ENCODE data around the gene MACROH2A1. TPM values are rescaled to one million over a fixed set of nuclear protein-coding genes. Genes with fewer than 3 reads are reported as not detected.

MACROH2A1 gene
- total RNA-seq, 1 experiment from 2014 or later: 349 TPM

DNA sequence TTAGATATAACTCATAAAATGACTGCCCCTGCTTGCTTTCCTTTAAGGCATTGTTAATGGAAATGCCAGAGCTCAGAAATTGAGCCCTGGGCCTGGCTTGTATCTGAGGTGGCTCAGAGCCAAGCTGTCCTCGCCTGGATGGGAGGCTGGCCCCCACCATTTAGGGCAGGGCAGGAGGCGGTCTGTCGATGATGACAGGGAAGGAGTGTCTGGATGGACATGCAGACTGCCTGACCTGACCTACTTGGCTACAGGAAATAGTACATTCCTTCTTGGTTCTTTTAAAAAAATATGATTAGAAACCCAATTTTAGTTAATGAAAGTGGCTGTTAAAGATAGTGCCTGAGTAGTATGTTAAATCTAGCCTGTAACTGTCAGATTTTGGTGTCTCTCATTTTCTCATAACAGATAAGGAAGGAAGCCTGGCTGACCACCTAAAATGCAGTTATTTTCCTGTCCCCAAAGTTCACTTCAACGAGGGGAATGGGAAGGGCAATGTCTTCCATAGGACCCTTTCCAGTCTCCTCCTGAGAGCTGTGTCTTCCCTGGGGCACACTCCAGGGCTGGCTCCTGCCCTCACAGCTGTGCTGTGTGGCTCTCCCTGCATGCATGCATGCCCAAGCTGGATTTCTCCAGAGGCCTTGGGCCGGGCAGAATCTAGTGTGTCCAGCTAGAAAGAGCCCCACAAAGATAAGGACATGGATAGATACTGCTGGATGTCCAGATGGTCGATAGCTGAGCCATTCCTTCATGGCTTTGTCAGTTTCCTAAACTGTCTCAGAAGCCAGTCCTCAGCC lies 42.3 kb downstream of the MACROH2A1 start:
- peak; percentile 50 for DNase-seq (ENCODE audit: low read depth)

DNA sequence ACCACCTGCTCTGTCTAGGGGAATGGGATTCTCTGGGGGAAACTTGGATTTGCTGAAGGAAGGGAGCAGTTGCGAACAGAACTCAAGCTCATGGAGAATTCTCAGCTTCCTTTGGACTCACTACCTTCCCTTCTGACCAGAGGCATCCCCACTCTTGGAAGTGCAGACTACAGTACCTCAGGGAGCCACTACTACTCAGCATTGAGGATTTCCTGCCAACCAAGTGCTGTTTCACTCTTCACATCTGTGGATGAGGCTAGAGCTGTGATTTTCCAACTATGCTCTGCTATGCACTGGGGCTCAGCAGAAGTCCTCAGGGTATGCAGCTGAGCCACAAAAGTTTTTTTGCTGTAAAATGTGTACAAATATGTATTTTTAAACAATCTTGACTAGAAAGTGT lies 43.9 kb downstream of the MACROH2A1 start:
- no peak for DNase-seq (ENCODE audit: low read depth)

DNA sequence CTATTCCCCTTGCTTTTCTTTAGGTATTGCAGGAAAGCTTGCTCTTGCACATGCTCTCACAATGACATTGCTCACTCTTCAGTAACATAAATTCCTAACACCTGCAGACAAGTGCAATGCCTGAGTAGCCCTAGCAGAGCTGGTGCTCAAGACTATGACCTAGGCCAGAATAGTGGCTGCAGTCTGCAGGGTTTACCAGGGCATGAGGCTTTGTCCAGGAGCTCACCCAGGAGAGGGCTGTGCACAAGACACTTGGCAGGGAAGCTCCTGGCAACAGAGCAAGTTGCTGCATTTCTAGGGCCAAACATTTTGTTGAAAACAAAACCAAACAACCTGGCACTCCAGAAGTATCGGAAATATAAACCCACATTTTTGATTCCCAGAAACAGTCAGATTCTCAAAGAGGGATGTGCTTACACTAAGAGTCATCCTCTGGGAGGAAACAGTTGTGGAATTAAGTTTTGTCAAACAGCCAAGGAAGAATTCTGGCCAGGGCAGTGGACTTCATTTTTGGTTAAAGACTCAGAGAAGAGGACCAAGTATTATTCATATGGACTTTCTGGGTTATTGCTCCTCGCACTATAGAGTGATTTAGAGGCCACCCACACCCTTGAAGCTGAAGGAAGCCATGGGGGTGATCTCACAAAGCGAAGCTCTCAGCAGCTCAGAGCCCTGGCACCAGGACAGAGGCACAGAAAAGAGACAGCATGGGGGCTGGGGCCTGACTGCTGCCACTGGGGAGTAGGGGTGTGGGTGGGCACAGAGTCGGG lies 44.9 kb downstream of the MACROH2A1 start:
- DNase-seq (ENCODE audit: low read depth): peak; percentile 81

DNA sequence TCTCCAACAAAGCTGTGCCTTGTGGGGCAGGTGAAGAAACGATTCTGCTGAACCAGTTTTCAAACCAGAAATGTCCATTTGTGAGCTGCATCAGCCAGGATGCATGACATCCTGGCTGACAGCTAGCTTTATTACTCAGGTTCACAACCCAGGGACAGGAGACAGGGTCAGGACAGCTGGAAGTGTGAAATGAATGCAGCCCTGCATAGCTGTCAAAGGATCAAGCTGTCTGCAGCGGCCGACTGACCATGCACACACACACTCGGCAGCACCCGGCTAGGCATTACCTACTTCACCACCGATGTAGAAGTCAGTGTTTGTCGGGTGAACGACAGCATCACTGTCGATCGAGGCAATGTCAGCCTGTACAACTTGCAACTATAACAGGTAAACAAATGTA lies 48.5 kb downstream of the MACROH2A1 start:
- DNase-seq (ENCODE audit: low read depth): no peak

DNA sequence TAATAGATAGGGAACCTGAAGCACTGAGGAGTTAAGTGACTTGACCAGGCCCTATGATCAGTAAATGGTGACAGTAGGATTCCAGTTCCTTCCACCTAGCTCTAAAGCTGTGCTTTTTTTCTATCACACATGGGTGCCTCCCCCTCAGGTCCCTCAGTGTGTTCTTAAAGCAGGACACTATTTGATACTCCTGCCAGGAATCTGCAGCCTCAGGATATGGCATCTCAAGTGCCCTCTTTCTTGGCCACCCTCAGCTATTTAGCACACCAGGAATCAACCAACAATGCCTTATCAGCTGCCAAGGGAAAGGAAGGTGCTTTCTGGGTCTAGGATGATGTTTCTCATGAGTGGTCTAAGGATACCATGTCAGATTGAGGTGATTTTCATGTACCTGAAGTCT lies 49.1 kb downstream of the MACROH2A1 start:
- no peak for DNase-seq (ENCODE audit: low read depth)

DNA sequence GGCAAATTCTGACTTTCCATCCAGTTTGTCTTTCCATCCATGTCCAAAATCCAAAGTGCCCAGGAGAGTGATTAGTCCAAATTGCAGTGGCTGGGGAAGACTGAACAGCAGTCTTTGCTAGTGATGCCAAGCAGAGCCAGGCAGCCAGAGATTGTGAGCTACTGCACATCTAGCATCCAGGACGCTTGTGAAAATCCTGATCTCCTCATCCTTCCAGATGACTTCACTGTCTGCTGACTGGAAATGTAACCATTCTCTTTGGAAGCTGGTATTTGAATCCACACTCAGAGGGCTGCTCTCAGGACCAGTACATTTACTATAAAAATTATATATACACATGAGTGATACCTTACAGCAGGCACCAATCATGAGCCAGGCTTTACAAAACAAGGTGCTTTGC lies 49.6 kb downstream of the MACROH2A1 start:
- no peak for DNase-seq (ENCODE audit: low read depth)

DNA sequence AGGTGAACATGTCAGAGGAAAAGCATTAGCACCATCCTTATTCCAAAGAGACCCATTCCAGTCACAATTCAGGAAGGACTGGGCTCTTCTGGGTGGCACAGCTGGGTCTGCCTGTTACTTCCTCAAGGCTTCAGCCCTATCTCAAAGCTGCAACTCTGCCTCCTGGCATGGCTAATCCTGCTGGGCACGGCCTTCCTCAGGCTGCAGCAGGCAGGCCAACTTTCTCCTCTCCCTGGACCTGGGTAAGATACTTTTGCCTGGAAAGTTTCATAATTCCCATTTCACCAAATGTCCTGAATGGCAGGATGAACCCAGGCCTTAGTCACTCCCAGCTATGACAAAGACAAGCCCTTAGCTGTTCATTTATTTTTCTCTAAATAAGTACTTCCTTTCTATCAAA lies 50.1 kb downstream of the MACROH2A1 start:
- no peak for DNase-seq (ENCODE audit: low read depth)

DNA sequence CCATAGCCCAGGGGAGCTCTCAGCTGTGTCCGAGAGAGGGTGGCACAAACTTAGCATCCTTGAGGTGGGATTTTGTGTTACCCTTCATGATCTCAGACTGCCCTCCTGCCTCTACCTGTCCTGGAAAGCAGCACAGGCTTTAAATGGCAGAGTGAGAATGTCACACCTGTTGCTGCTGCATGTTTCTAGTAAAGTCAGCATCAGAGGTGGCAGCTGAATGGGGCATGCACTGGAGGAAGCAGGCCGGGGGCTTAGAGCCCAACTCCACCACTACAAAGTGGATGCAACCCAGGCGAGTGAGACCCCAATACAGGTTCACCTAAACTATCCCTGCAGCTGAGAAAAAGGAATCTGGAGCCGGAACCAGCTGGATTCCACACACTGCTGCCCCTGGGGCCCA lies 51.6 kb downstream of the MACROH2A1 start:
- DNase-seq (ENCODE audit: low read depth): no peak

DNA sequence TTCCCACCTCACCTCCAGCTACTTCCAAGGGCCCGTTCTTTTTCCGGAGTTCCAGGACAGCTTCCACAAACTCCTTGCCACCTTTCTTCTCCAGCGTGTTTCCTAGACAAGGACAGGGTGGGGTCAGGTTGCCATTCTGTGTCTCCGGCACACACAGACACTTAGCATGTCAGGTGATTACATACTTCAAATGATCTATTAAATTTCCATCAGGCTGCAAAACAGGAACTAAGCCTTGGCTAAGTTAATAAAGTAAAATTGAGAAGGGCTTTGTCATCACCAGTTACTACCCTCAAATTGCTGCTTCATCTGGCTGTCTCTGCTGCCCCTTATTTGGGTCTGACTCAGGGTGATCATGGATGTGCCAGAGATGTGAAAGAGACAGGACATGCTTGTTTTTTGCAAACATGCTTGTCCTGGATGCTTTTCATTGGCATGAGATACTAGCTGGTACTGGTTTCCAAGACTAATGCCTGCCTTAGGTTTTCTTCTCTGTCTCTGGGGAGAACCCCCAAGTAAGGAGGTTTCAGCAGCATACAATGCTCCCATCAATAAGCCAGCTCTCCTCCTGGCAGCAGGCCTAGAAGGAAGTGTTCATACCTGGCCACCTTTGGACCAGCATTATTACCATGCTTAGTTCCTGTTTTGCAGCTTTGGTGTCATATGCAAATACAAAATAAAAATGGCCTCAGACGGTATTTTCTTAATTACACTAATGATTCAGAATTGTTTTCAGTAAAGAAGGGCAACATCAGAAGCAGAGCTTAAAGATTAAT lies 52.9 kb downstream of the MACROH2A1 start:
- no peak for DNase-seq (ENCODE audit: low read depth)

DNA sequence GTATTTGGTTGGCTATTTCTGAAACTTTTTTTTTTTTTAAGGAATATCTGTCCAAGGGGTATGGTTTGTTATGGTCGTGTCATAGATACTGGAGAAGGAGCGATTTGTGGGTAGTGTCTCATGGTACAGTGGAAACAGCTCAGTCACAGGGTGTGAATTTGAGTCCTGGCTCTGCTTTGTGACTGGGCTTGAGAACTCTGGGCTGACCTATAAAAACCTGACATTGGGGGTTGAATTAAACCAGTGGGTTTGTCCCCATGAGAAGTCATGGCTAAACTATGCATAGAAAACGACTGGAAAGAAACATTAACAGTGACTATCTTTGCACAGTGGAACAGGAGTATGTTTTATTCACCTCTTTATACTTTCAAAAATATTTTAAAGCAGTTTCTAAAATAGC lies 54.7 kb downstream of the MACROH2A1 start:
- peak; percentile 54 for DNase-seq (ENCODE audit: low read depth)

DNA sequence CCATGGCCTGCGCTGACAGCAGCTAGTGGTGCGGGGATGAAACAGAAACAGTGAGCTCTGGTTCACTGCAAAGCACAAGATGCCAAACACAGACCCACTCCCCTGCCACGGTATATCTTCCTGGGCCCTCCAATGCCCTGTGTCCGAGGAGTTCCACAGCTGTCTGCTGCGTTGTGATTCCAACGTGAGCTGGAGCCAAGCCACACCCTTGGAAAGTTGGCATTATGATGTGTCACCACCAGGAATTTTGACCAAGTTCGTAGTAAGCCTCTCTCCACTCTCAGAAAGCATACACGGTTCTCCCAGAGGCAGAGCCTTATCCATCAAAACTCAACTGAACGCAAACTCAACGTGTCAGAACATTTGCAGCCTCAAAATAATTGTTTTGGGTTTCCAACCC lies 55.6 kb downstream of the MACROH2A1 start:
- peak; percentile 35 for DNase-seq (ENCODE audit: low read depth)

DNA sequence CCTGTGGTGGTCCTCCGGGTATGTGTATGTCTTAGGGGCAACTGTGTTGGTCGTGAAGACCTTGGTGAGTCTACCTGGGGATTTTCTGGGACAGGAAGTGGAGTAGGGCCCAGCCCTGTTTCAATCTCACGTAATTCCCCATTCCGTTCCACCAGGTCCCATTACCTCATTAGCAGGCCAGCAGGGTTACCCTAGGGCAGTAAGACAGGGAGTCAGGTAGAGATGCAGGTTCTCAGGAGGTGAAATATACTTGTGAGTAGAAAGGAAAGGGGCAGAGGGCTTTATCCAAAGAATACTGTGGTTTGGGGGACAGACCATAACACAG lies 56.5 kb downstream of the MACROH2A1 start:
- no peak for DNase-seq (ENCODE audit: low read depth)

DNA sequence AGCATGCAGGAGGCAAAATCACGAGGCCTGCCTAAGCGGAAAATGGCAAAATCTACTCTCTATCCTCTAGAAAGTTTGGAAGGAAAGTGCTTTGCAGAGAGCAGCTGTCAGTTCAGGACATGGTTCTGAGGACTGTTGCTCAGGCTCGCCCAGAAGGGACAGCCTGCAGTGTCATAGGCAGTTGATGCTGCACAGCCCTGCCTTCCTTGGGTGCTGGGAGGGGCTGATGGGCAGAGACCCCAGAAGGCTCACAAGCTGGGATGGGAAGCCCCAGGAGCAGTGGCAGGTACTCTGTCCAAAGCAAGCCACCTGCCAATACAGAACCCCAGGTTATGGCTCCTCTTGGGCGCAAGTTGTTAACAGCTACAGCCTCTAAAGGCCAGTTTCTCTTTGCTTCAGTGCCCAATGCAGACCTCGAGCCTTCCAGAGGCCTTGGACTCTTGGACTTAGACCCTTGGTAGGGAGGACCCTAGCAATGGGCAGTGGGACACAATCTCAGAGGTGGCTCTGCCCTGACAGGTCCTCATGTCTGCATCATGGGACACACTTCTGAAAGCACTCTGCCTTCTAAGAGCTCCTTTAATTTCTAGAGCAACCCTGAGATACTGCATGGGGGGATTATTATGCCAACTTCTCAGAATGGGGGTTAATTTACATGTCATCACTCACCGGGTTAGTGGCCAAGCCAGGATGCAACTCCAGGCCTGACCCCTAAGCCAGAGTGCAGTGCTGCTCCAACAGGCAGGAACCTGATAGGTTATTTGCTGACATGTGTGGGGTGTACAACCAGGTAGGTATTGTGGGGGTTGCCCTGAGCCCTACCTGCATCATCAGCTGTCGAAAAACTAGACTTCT lies 57.1 kb downstream of the MACROH2A1 start:
- no peak for DNase-seq (ENCODE audit: low read depth)

DNA sequence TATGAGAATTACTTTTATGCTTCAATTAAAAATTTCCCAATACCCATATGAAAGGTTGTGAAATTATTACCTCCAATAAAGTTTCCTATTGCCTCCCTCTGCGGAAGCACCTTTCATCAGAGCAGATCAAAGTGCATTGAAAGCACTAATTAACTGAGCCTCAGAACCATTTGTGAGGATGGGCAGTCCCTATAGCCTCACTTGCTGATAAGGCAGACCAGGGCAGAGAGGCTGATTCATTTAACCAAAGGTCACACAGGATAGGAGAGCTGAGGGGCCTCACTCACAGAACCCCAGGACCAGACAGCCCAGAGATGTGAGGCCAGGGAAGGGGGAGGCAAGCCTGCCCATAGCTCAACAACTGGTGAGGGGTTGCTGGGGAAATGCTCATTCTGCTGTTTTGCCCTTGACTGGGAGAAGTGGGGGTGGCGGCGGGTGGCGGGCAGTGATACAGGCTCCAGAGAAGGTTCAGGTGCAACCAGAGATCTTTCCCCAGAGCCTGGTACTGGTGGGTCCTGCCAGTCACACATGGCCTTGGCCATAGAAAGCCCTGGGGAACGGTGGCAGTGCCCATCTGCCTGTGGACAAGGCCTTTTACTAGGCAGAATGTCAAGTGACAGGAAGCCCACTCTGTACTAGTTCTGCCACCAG lies 57.9 kb downstream of the MACROH2A1 start:
- DNase-seq (ENCODE audit: low read depth): no peak

DNA sequence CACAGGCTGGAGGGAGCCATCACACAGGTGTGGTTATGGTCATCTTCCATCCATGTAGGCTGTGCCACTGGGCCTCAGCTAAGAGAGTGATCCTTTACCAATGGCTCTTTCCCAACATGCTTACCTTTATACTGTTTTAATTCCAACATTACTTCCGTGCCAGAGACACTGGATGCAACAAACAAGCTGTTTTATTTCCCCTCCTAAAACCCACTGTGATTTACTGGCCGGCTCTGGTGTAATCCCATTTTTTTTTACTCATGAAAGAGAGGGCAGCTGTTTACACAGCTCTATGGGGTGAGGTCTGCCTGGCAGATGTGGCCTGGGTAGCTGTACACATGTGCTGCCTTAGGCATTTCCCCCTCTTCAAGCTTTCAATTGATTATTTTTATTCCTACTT lies 58.5 kb downstream of the MACROH2A1 start:
- DNase-seq (ENCODE audit: low read depth): no peak

DNA sequence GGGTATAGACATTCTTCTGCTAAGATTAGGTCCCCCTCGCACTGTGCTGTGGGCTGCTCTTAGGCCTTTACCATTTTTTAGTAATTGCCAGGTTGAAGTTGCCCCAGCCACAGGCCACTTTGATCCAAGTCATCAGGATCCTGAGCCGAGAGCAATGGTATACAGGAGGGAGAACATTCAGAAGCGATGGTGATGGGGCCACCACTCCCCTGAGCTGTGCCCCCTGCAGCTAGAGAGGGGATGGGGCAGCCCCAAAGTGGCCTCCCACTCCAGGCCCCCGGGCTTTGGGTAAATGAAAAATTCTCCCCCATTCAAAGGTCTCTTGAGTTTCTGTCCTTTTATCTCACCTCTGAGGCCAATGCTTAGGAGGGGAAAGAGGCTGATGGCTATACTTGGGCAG lies 59.4 kb downstream of the MACROH2A1 start:
- no peak for DNase-seq (ENCODE audit: low read depth)

DNA sequence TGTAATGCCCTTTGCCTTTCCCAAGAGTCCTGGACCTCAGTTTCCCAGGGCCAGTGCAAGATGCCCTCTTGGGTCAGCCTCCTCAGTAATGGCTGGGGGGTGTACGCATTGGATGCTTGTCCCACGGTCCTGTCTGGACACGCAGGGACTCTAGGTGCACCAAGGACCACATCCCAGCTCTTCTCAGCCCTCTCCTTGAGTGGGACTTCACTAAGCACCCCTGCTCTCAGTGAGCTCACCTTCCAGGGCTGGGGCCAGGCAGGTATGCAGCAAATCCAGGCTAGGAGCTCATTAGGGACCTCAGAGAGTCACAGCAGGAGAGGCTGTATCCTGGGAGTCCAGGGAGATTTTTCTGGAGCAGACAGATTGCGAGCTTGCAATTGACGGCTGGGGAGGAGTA lies 59.8 kb downstream of the MACROH2A1 start:
- DNase-seq (ENCODE audit: low read depth): no peak

DNA sequence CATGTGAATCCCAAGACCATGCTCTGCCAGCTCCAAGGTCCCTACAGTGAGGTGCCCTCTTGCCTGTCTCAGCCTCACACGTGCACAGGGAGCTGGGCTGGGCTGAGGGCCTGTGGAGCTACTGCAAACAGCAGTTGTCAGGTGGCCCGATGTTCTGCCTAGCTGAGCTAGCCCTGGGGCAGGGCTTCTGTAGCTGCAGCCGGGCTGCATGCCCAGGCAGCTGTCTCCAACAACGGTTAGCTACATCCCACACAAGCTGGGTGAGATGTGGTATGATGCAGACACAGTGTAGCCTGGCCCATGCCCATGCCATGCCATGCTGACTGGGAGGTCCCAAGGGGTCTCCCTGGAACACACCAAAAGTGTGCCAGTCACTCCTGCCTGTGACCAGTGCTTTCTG lies 62.0 kb downstream of the MACROH2A1 start:
- DNase-seq (ENCODE audit: low read depth): no peak

DNA sequence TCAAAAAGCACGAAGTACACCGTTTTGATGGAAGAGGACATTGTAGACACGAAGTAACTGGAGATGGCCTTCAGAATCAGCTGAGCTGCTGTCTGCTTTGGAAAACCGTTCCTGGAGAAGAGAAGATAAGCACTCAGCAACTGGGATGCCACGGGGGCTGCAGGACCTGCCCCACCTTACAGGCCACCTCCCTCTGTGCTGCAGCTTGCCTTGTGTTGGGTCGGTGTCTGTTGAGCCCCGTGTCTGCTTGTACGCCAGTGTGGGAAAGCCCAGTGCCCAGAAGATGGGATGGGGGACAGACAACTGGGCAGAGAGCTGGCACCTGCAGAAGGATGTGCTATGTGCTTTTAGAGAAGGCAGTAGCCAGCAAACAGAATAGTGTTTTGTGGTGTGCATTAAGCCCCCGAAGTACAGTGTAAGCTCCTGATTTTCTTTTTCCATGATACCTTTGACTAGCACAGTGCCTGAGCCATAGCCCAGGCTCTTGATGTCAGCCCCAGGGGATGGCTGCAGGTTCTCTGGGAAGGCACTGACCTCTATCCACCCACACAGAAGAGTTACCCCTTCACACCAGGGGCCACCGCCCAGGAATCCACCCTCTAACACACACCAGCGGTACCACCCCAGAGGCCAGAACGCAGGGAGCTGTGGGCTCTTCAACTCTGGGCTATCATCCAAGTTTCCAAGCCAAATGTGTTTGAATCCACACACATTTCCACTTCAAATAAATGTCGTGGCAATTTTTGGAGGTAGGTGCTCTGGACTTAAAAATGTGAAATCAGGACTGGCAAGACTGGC lies 63.8 kb downstream of the MACROH2A1 start:
- no peak for DNase-seq (ENCODE audit: low read depth)
